HEK293T (cell line): ENCODE data around the gene TSNAXIP1.

Experiments used
- CTCF ChIA-PET: fragments of 350-600 bp; formaldehyde crosslinking; extraction: SDS; loops from one replicate; lab custom pipeline; 2021; ENCODE audit warnings: antibody characterized with exemption, inconsistent platforms; lab: Yijun Ruan, JAX
- POLR2A ChIA-PET: fragments of 350-600 bp; formaldehyde crosslinking; extraction: SDS; loops from one replicate; lab custom pipeline; 2020; ENCODE audit warnings: antibody characterized with exemption, inconsistent platforms; lab: Yijun Ruan, JAX
- DNase-seq: peaks from one replicate; pipeline ENCODE4 v3.0.0; 2012; ENCODE audit warnings: mixed read lengths; ENCODE audit errors: extremely low spot score
- ARNT ChIP-seq: fragments of 450-650 bp; IDR thresholded peaks from 2 replicates; pipeline ENCODE4 v1.6.1; 2017; ENCODE audit warnings: mild to moderate bottlenecking
- BHLHE40 ChIP-seq: fragments of 450-650 bp; IDR thresholded peaks from 2 replicates; pipeline ENCODE4 v1.6.1; 2016; ENCODE audit warnings: mild to moderate bottlenecking, moderate library complexity, borderline replicate concordance
- CTBP1 ChIP-seq: fragments of 450-650 bp; IDR thresholded peaks from 2 replicates; pipeline ENCODE4 v1.6.1; 2016; ENCODE audit warnings: borderline replicate concordance
- ELF4 ChIP-seq: fragments of 450-650 bp; IDR thresholded peaks from 2 replicates; pipeline ENCODE4 v1.6.1; 2017; ENCODE audit warnings: antibody characterized with exemption
- FOXA1 ChIP-seq: fragments of 450-650 bp; IDR thresholded peaks from 2 replicates; pipeline ENCODE4 v1.6.1; 2016; ENCODE audit warnings: mild to moderate bottlenecking
- FOXK2 ChIP-seq: fragments of 450-650 bp; IDR thresholded peaks from 2 replicates; pipeline ENCODE4 v1.6.1; 2016; ENCODE audit warnings: mild to moderate bottlenecking
- FOXM1 ChIP-seq: fragments of 450-650 bp; IDR thresholded peaks from 2 replicates; pipeline ENCODE4 v1.6.1; 2017; ENCODE audit warnings: mild to moderate bottlenecking, borderline replicate concordance
- HDGF ChIP-seq: fragments of 450-650 bp; IDR thresholded peaks from 2 replicates; pipeline ENCODE4 v1.6.1; 2017; ENCODE audit warnings: antibody characterized with exemption, borderline replicate concordance
- L3MBTL2 ChIP-seq: fragments of 450-650 bp; conservative IDR thresholded peaks from 2 replicates; pipeline ENCODE4 v1.6.1; 2016; ENCODE audit warnings: mild to moderate bottlenecking
- LEF1 ChIP-seq: fragments of 450-650 bp; IDR thresholded peaks from 2 replicates; pipeline ENCODE4 v1.6.1; 2017; ENCODE audit warnings: mild to moderate bottlenecking, borderline replicate concordance
- NFRKB ChIP-seq: fragments of 450-650 bp; IDR thresholded peaks from 2 replicates; pipeline ENCODE4 v1.6.1; 2016; ENCODE audit warnings: mild to moderate bottlenecking, moderate library complexity
- SP1 ChIP-seq: fragments of 450-650 bp; IDR thresholded peaks from 2 replicates; pipeline ENCODE4 v1.6.1; 2017
- SUZ12 ChIP-seq: fragments of 450-650 bp; IDR thresholded peaks from 2 replicates; pipeline ENCODE4 v1.6.1; 2016; ENCODE audit warnings: mild to moderate bottlenecking
- TARDBP ChIP-seq: fragments of 450-650 bp; IDR thresholded peaks from 2 replicates; pipeline ENCODE4 v1.6.1; 2016
- ZNF384 ChIP-seq: fragments of 450-650 bp; IDR thresholded peaks from 2 replicates; pipeline ENCODE4 v1.6.1; 2016
- TF ChIP-seq, protein P1 (sequence below): fragments of 450-650 bp; IDR thresholded peaks from 2 replicates; pipeline ENCODE4 v1.6.1; 2016

TSNAXIP1 gene

DNA sequence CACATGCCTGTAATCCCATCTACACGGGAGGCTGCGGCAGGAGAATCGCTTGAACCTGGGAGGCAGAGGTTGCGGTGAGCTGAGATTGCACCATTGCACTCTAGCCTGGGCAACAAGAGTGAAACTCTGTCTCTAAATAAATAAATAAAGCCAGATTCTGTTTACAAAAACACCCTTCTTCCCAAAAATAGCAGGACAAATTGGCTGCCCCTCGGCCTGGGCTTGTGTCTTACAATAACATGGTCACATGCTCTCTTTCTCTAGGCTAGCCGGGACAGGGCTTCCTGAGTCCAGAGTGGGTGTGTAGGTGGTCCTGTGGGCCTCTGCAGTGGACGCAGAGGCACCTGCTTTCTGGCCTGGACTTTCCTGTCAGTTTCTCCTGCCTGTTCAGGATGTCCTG, 63.0 kb downstream of the TSNAXIP1 start:
- POLR2A ChIA-PET = interaction anchor here (0.9 to 1.1 kb wide), 2 partner anchors 23 to 53 kb away, joined by 3 read pairs; partner anchors contain the start of gene NUTF2
- CTCF ChIA-PET = interaction anchor here (0.6 to 1.8 kb wide), 2 partner anchors 15 to 29 kb away, joined by 4 to 5 read pairs; partner anchors contain the start of gene NRN1L
- TF ChIP-seq ELF4 = no peak
- no peak for TF ChIP-seq SP1
- TF ChIP-seq HDGF = no peak
- TF ChIP-seq FOXK2 = no peak
- DNase-seq = no peak

- DNase-seq = no peak
- TF ChIP-seq ARNT (no peak), ELF4 (no peak), FOXM1 (no peak), SUZ12 (no peak), ZNF384 (no peak), TARDBP (no peak), FOXA1 (no peak), BHLHE40 (no peak), CTBP1 (no peak), NFRKB (no peak), SP1 (no peak)
- TF ChIP-seq, protein P1, sequence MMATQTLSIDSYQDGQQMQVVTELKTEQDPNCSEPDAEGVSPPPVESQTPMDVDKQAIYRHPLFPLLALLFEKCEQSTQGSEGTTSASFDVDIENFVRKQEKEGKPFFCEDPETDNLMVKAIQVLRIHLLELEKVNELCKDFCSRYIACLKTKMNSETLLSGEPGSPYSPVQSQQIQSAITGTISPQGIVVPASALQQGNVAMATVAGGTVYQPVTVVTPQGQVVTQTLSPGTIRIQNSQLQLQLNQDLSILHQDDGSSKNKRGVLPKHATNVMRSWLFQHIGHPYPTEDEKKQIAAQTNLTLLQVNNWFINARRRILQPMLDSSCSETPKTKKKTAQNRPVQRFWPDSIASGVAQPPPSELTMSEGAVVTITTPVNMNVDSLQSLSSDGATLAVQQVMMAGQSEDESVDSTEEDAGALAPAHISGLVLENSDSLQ = no peak
- POLR2A ChIA-PET = interaction anchor here (0.7 to 1.2 kb wide), 3 partner anchors 25 to 55 kb away, joined by 3 to 4 read pairs (median 4); no protein-coding TSS in a partner anchor
- CTCF ChIA-PET = interaction anchor here (1.8 kb wide), 1 partner anchor 13 kb away, joined by 5 read pairs; the partner anchor contains the start of gene NRN1L
Observed at GRCh38 chr16:67871256-67871655, 64.6 kb downstream of the TSNAXIP1 start.

DNA sequence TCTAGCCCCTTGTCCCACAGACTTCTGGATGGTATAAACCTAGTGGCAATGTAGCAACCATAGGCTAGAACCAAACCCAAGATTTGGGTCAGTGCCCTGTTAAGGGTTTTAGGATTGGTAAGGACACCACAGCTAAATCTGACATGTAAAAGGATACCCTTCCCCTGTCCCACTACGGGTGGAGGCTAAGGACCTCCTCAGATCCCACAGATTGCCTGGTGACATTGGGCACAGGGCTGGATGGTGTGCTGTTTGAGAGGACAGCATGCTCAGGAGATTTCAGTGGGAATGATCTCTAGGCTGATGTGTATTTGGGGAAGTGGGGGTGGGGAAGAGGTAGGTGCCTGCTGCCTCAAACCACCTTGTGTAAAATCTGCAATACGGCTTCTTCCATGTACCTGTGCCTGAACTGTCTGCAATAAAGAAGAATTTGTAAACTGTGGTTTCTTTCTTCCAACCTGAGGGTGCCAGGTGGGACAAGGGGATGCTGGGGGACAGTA, 65.5 kb downstream of the TSNAXIP1 start:
- POLR2A ChIA-PET = interaction anchor here (0.6 to 1.2 kb wide), 3 partner anchors 26 to 387 kb away, joined by 3 to 4 read pairs (median 4); no protein-coding TSS in a partner anchor
- TF ChIP-seq, protein P1 = no peak
- TF ChIP-seq ELF4 (no peak), ARNT (no peak), SUZ12 (no peak), NFRKB (no peak), FOXA1 (no peak), LEF1 (no peak), L3MBTL2 (no peak), FOXM1 (no peak)
- DNase-seq = no peak
- CTCF ChIA-PET = no interaction called here

- peak; percentile 90 for DNase-seq
- ChIA-PET CTCF (interaction anchor here (0.9 to 1.3 kb wide), 2 partner anchors 11 to 13 kb away, joined by 3 to 8 read pairs; partner anchors contain the start of gene NRN1L), POLR2A (interaction anchor here (0.8 to 1.6 kb wide), 8 partner anchors 9 to 151 kb away, joined by 3 to 6 read pairs (median 4); partner anchors contain the start of gene DUS2)
- TF ChIP-seq ARNT (peak; percentile 74; the same call in 1 of the 2 replicates), FOXM1 (peak; percentile 65; the same call in 1 of the 2 replicates), FOXK2 (no peak), SUZ12 (no peak), TARDBP (no peak), ZNF384 (no peak), L3MBTL2 (no peak), HDGF (no peak), CTBP1 (peak; percentile 82), SP1 (no peak)
- TF ChIP-seq, protein P1 = no peak
Observed at GRCh38 chr16:67872631-67873434, 66.1 kb downstream of the TSNAXIP1 start, which contains the start of gene EDC4. Gene EDC4, plus strand, starts transcription at chr16:67873052. Its CDS starts 210 bp downstream, at chr16:67873262.

DNA sequence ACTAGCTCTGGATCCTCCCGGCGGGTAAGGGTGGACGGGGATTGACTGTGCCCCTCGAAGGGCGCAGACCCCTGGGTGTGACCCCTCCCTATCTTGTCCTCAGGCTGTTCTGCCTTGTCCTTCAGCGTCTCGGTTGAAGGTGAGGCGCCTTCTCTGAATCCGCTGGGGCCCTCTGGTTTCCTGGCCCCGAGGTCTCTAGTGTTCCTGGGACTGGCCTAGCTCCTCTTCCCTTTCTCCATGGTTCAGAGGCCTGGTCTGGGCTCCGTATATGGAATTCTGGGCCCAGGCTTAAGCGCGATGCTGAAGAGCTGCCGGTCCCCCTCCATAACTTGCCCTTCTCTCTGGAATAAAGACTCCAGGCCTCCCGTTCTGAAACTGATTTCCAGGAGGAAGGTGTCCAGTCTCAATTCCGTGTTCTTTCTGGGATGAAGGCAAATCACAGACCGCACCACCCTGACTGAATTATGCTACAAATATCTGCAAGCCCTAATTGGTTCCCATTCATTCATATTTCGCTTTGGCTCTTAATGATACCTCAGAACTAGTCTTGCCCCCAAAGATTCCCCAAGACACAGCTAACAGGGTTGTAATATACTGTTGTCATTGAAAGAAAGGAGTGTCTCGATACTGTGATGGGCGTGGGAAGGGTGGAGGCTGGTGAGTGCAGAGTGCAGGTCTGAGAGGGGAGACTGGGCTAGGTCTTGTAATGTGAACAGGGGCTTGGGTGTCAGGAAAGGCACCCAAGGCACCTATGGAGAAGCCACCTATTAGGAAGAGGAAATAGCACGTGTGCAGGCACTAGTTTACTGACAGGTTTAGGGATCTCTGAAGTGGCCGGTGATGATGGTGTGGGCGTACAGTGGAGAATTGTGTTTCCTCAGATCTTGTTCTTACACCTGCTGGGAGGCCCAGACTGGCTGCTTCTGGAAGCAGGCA, 67.0 kb downstream of the TSNAXIP1 start:
- ChIA-PET CTCF (interaction anchor here (0.9 to 1.3 kb wide), 2 partner anchors 10 to 12 kb away, joined by 3 to 8 read pairs; partner anchors contain the start of gene NRN1L), POLR2A (interaction anchor here (0.8 to 1.6 kb wide), 8 partner anchors 8 to 150 kb away, joined by 3 to 6 read pairs (median 4); partner anchors contain the start of gene DUS2)
- TF ChIP-seq HDGF (no peak), ELF4 (no peak), SP1 (no peak), TARDBP (no peak)
- no peak for DNase-seq
